ENCODE measurements around the gene BOLA1. TPM values are rescaled to one million over a fixed set of nuclear protein-coding genes. Genes with fewer than 3 reads are reported as not detected.

BOLA1 gene, protein sequence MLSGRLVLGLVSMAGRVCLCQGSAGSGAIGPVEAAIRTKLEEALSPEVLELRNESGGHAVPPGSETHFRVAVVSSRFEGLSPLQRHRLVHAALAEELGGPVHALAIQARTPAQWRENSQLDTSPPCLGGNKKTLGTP
- 18.9 TPM for polyA plus RNA-seq (2012; ENCODE audit: insufficient read length, low read depth)

DNA sequence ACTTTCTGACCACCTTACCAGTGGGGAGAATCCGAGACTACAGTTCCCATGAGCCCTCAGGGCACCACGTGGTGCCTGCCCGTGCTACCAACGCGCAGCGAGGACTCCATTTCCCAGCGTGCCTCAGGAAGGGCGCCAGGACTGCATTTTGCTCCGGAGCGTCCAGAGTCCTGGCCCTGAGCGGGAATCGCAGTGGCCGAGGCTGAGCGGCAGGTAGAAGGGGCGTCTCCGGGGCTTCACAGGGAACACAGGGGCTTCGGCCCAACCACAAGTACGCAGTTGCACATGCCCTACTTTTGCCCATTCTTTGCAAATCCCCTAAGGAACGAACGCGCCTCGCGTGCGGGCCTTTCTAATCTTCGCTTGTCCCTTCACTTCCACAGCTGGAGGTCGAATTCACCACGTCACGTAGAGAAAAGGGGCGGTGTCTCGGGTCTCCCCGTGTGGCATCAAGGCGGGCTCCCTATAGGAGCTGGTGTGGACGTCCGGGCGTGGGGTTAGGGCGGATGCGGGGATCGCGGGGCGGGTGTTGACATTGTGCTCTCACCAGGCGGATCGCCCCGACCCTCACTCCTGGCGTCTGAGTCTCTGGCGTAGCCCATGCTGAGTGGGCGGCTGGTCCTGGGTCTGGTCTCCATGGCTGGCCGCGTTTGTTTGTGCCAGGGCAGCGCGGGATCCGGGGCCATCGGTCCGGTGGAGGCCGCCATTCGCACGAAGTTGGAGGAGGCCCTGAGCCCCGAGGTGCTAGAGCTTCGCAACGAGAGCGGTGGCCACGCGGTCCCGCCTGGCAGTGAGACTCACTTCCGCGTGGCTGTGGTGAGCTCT, at the start of gene BOLA1:
BOLA1 (plus strand) TSS at position 109 of the 825 bp plus-strand sequence; CDS start at position 601, 492 bp downstream.
- TF ChIP-seq, protein P1, sequence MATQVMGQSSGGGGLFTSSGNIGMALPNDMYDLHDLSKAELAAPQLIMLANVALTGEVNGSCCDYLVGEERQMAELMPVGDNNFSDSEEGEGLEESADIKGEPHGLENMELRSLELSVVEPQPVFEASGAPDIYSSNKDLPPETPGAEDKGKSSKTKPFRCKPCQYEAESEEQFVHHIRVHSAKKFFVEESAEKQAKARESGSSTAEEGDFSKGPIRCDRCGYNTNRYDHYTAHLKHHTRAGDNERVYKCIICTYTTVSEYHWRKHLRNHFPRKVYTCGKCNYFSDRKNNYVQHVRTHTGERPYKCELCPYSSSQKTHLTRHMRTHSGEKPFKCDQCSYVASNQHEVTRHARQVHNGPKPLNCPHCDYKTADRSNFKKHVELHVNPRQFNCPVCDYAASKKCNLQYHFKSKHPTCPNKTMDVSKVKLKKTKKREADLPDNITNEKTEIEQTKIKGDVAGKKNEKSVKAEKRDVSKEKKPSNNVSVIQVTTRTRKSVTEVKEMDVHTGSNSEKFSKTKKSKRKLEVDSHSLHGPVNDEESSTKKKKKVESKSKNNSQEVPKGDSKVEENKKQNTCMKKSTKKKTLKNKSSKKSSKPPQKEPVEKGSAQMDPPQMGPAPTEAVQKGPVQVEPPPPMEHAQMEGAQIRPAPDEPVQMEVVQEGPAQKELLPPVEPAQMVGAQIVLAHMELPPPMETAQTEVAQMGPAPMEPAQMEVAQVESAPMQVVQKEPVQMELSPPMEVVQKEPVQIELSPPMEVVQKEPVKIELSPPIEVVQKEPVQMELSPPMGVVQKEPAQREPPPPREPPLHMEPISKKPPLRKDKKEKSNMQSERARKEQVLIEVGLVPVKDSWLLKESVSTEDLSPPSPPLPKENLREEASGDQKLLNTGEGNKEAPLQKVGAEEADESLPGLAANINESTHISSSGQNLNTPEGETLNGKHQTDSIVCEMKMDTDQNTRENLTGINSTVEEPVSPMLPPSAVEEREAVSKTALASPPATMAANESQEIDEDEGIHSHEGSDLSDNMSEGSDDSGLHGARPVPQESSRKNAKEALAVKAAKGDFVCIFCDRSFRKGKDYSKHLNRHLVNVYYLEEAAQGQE (IDR thresholded peaks at IDR 0.05; ENCODE audit: insufficient read depth in 1 of 2, low read depth in 2 of 2, low read length in 2 of 2): no peak
- TF ChIP-seq SIN3A (IDR thresholded peaks at IDR 0.05; ENCODE audit: borderline replicate concordance, insufficient read depth, low read length) (0 out of 2 replicates have a peak, but pooled peaks have one; percentile 10), FOXP2 (optimal IDR thresholded peaks at IDR 0.05; ENCODE audit: borderline replicate concordance, extremely low read depth, extremely low read length, insufficient read depth) (peak; percentile 75), TAF1 (IDR thresholded peaks at IDR 0.05; ENCODE audit: borderline replicate concordance, insufficient read depth, low read length) (peak; percentile 65; the same call in 1 of the 2 replicates), POLR2AphosphoS5 (IDR thresholded peaks at IDR 0.05; ENCODE audit: low read depth, low read length) (peak; percentile 93)

DNA sequence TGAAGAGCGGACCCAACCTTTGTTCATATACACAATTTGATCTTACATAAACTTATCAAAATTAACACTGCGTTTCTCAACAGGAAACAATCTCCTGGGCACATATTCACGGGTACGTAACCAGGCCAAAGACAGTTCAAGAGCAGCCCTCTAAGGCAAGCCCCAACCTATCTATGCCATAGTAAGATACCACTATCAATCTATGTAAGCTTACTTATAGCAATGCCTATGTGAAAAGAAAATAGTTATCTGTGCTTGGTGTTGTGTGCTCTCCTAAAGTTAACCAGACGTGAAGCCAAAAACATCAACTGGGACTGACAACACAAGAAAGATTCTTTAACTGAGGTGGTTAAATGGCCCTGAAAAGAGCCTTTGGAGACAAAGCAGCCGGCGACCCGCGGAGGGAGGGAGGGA, 49.4 kb upstream of the BOLA1 start:
- TF ChIP-seq TAF1 (IDR thresholded peaks at IDR 0.05; ENCODE audit: borderline replicate concordance, insufficient read depth, low read length) (no peak), SIN3A (IDR thresholded peaks at IDR 0.05; ENCODE audit: borderline replicate concordance, insufficient read depth, low read length) (no peak), FOXP2 (optimal IDR thresholded peaks at IDR 0.05; ENCODE audit: borderline replicate concordance, extremely low read depth, extremely low read length, insufficient read depth) (no peak), POLR2AphosphoS5 (IDR thresholded peaks at IDR 0.05; ENCODE audit: low read depth, low read length) (no peak)
- TF ChIP-seq, protein P1 (IDR thresholded peaks at IDR 0.05; ENCODE audit: insufficient read depth in 1 of 2, low read depth in 2 of 2, low read length in 2 of 2): no peak

DNA sequence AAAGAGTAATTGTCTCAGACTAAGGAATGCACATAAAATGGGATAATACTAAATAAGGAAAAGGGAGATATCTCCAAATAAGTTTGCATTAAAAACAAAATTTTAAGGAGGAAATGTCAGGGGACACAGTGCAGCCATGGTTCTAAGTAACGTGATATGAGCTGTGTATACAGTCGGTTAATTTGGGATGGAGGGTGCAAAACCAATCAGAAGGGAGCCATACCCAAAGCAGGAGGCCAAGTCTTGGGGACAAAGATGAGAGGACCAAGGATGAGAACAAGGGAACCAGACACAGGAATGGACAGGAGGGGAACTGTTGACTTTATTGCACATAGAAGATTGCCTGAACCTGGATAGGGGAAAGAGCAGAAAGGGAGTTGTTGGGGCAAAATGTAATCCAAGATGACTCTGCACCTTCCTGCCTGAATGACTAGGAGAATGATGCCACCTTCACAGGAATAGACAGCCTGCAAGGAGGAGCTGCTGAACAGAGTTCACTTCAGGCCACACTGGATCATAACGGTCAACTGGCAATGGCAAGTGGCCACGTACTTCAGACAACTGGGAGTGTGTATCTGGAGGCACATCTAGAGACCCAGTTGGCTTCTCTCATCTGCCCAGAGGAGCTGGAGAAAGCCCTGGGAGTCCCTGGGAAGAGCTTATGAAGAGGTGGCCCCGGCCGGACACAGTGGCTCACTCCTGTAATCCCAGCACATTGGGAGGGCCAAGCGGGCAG, 22.0 kb upstream of the BOLA1 start:
- no peak for TF ChIP-seq POLR2AphosphoS5 (IDR thresholded peaks at IDR 0.05; ENCODE audit: low read depth, low read length)
- TF ChIP-seq, protein P1 (IDR thresholded peaks at IDR 0.05; ENCODE audit: insufficient read depth in 1 of 2, low read depth in 2 of 2, low read length in 2 of 2): no peak
- no peak for TF ChIP-seq FOXP2 (optimal IDR thresholded peaks at IDR 0.05; ENCODE audit: borderline replicate concordance, extremely low read depth, extremely low read length, insufficient read depth)
- no peak for TF ChIP-seq TAF1 (IDR thresholded peaks at IDR 0.05; ENCODE audit: borderline replicate concordance, insufficient read depth, low read length)
- TF ChIP-seq SIN3A (IDR thresholded peaks at IDR 0.05; ENCODE audit: borderline replicate concordance, insufficient read depth, low read length): no peak

DNA sequence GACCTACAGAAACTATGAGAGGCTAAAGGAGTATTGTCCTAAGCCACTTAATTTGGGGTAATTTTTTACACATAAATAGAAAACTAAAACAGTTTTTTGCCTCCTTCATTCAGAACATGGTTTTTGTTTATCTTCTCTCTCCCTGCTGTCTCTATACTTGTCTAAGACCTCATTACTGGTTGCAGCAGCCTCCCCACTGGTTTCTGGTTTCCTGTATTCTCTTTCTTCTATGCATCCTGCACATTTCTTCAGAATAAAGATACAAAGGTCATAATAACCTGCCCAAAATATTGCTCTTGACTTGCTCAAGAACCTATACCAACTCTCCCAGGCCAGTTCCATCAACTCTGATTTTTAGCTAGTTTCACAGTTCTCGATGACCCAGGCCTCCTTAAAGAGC, 19.8 kb upstream of the BOLA1 start:
- no peak for TF ChIP-seq FOXP2 (optimal IDR thresholded peaks at IDR 0.05; ENCODE audit: borderline replicate concordance, extremely low read depth, extremely low read length, insufficient read depth)

DNA sequence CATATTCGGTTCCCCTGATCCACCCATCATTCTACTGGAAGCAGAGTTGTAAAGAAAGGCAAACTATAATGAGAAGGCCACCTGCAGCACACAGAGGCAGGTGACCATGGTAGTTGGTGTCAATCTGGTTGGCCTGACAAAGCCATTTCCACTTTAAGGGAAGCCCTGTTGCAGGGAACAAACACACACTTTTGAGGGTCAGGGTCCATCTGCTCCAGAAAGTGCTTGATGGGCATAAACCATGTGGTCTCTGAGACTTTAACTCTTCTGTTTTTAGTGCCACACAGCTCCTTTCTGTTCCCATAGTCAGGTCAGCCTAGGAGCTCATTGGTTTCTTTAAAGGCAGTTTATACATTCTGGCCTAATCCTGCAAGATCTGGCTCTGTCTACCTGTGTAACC, 17.5 kb upstream of the BOLA1 start:
- TF ChIP-seq SIN3A (IDR thresholded peaks at IDR 0.05; ENCODE audit: borderline replicate concordance, insufficient read depth, low read length) (no peak), TAF1 (IDR thresholded peaks at IDR 0.05; ENCODE audit: borderline replicate concordance, insufficient read depth, low read length) (no peak)
